Muscle of leg (tissue), 11 donors: ENCODE results near the gene KCNJ4. TPM values are rescaled to one million over a fixed set of nuclear protein-coding genes. Genes with fewer than 3 reads are reported as not detected.
A peak's percentile ranks its signal among the peaks of the same experiment; 100 is the strongest.

ENCODE experiments used
- DNase-seq: peaks from one replicate; pipeline ENCODE4 v3.0.0; 2013
- H3K27ac ChIP-seq: one replicate; pipeline ENCODE4 v1.5.1; 2013; ENCODE audit warnings: mild to moderate bottlenecking, low read length, control low read depth
- H3K27me3 ChIP-seq: one replicate; pipeline ENCODE4 v1.6.1; 2013; ENCODE audit warnings: low read length; ENCODE audit not compliant: control insufficient read depth, insufficient read depth
- H3K36me3 ChIP-seq: one replicate; pipeline ENCODE4 v1.6.1; 2013; ENCODE audit warnings: low read length; ENCODE audit not compliant: control insufficient read depth, insufficient read depth
- H3K4me1 ChIP-seq: one replicate; pipeline ENCODE4 v1.6.1; 2013; ENCODE audit warnings: low read length; ENCODE audit not compliant: control insufficient read depth, insufficient read depth
- H3K4me3 ChIP-seq: one replicate; pipeline ENCODE4 v1.5.1; 2013; ENCODE audit warnings: low read length, control low read depth
- H3K9me3 ChIP-seq: replicated peaks from 2 replicates; pipeline ENCODE4 v1.6.1; 2013; ENCODE audit warnings: low read depth, low read length; ENCODE audit not compliant: control insufficient read depth
- WGBS: methylation state at CpG from one replicate; pipeline ENCODE4 v1.1.5; 2013; ENCODE audit warnings: missing lambda C conversion rate; ENCODE audit not compliant: insufficient coverage; 5-methylcytosine and 5-hydroxymethylcytosine counted together
- polyA plus RNA-seq, 8 donors: library from polyadenylated mRNA; unstranded; fragments of 120-200 nt; gene quantifications; one replicate each; pipeline versions ENCODE4 v1.2.1 to v1.2.3, GENCODE V29; 2013; ENCODE audit warnings: inconsistent platforms in 1 of 8, low replicate concordance in 1 of 8; ENCODE audit not compliant: insufficient read length in 8 of 8, insufficient read depth in 1 of 8
- total RNA-seq: library from RNA; stranded (reverse); fragments of 120-200 nt; gene quantifications from one replicate; pipeline ENCODE4 v1.2.4, GENCODE V29; 2013

Gene KCNJ4
- total and polyA plus RNA-seq, 9 donors: 0.27 to 0.80 (median 0.37) TPM

DNA sequence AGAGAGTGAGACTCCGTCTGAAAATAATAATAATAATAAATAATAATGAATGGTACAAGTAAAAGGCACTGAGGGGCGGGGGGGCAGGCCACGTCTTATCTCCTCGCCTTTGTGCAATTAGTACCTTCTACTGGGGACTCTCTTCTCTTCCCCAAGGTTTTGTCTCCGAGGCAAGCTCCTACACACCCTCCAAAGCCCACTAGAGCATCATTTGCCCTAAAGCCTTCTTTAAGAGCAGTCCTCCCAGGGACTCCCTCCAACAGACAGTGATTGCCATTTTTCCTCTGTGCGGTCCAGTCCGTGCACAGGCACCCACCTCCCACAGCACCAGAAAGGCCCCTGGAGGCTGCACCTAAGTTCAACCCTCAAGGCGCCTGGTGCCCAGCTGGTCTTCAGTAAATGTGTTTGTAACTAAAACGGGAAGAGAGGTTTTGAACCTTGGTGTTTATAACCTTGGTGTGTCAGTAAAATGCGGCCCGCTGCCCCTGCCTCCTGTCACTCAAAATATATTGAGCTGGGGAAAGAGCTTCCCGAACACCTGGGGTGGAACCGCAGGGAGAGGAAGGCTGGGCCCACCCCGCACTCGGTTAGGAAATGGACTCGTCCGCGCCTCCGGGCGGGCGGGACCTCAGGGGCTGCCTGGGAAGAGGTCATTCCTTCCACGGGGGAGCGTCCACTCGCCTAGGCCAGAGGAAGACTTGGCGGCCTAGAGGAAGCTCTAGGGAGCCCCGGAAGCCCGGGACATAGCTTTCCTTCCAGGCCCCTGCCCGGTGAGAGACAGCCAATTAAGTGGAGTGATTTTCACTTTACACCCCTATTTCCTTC is 8.2 kb upstream of the KCNJ4 start:
- Histone ChIP-seq H3K9me3 (no peaks in the 10 kb centered on the region), H3K27ac (no peak overlapping the region), H3K4me1 (peaks cover 40% of the 10 kb centered on the region), H3K36me3 (no peaks in the 10 kb centered on the region), H3K27me3 (peaks cover 82% of the 10 kb centered on the region), H3K4me3 (no peak overlapping the region)
- peak; percentile 68 for DNase-seq
- WGBS: 33% methylated on average over 11 of the region's 28 CpGs

GRCh38 chr22:38461414-38462081 is 6.5 kb upstream of the KCNJ4 start:
- 17% methylated on average over 40 of the region's 51 CpGs for WGBS
- H3K9me3 ChIP-seq: no peaks in the 10 kb centered on the region
- no peak overlapping the region for H3K27ac ChIP-seq
- H3K36me3 ChIP-seq: no peaks in the 10 kb centered on the region
- peak; percentile 92 for DNase-seq
- H3K4me1 ChIP-seq: peaks cover 32% of the 10 kb centered on the region
- no peak overlapping the region for H3K4me3 ChIP-seq
- H3K27me3 ChIP-seq: peaks cover 84% of the 10 kb centered on the region

- DNase-seq: no peak
- Histone ChIP-seq H3K36me3 (no peaks in the 10 kb centered on the region), H3K27ac (no peak overlapping the region), H3K9me3 (no peaks in the 10 kb centered on the region), H3K4me3 (no peak overlapping the region), H3K4me1 (peaks cover 35% of the 10 kb centered on the region), H3K27me3 (peaks cover 84% of the 10 kb centered on the region)
- WGBS: 24% methylated on average over 4 of the region's 9 CpGs
Observed at GRCh38 chr22:38461057-38461413, 6.0 kb upstream of the KCNJ4 start.

DNA sequence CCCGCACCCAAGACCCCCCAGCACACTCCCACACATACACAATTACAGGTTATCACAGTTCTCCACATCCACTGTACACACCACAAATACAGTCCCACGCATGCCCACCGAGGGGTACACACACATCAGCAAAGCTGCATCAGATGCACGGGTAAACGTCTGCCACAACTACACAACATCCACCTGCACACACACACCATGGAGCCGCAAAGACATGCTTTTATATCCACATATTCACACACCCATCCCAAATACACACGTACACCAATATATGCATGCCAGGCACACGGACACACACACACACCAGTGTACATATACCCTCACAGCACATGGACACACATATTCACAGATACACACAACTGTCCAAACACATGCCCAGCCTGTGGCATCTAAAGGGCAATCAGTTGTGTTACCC is 5.4 kb upstream of the KCNJ4 start:
- Histone ChIP-seq H3K4me1 (peaks cover 36% of the 10 kb centered on the region), H3K27me3 (peaks cover 80% of the 10 kb centered on the region), H3K36me3 (no peaks in the 10 kb centered on the region), H3K9me3 (no peaks in the 10 kb centered on the region), H3K4me3 (no peak overlapping the region), H3K27ac (no peak overlapping the region)
- 41% methylated on average over 7 of the region's 8 CpGs for WGBS
- no peak for DNase-seq

DNA sequence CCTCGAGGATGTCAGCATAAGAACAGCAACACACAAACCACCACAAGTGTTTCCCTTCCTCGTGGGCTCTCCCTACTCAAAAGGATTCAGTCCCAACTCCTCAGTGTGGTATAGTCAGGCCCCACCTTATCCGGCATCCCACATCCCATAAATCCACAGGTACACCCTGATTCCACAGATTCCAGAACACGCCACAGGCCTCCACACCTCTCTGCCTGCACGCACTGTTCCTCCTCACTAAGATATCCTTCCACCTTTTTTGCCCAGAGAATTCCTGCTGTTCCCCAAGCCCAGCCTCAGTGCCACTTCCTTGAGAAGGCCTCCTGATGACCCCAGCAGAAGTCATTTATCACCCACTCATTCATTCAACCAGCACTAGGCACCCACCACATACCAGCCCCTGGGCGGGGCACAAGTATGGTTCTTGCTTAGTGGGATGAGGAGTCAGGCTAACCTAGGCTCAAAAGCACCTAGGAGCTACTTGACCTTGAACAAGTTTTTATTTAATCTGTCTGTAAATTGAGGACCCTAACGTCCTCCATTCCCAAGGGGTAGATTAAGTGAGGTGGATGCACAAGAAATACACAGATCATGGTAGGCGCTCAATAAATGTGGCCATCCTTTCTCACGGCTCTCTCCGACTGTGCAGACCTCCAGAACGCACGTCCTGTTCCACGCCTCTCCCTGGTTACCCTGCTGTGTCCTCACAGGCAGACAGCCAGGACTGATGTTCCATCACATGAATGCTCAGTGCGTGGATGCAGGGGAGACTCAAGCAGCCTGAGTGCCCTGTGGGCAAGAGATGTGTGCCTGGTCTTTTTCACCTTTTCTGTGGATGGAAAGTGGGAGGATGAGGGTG is 2.1 kb upstream of the KCNJ4 start:
- peaks cover 40% of the 10 kb centered on the region for H3K4me1 ChIP-seq
- WGBS: 55% methylated on average over 12 of the region's 14 CpGs
- no peak overlapping the region for H3K27ac ChIP-seq
- no peak overlapping the region for H3K4me3 ChIP-seq
- no peak for DNase-seq
- H3K36me3 ChIP-seq: no peaks in the 10 kb centered on the region
- no peaks in the 10 kb centered on the region for H3K9me3 ChIP-seq
- peaks cover 84% of the 10 kb centered on the region for H3K27me3 ChIP-seq

GRCh38 chr22:38456272-38456835 is 1.4 kb upstream of the KCNJ4 start:
- H3K9me3 ChIP-seq: no peaks in the 10 kb centered on the region
- H3K27me3 ChIP-seq: peaks cover 84% of the 10 kb centered on the region
- H3K36me3 ChIP-seq: no peaks in the 10 kb centered on the region
- WGBS: 10% methylated on average over 5 of the region's 17 CpGs
- peaks cover 35% of the 10 kb centered on the region for H3K4me1 ChIP-seq
- no peak overlapping the region for H3K4me3 ChIP-seq
- no peak for DNase-seq
- H3K27ac ChIP-seq: no peak overlapping the region

GRCh38 chr22:38455530-38456271 is 702 bp upstream of the KCNJ4 start:
- Histone ChIP-seq H3K4me1 (peaks cover 32% of the 10 kb centered on the region), H3K36me3 (no peaks in the 10 kb centered on the region), H3K27me3 (peaks cover 85% of the 10 kb centered on the region), H3K9me3 (no peaks in the 10 kb centered on the region), H3K27ac (no peak overlapping the region), H3K4me3 (peak overlapping the region; percentile 22)
- WGBS: under 1% methylated on average over 74 of the region's 90 CpGs
- peak; percentile 65 for DNase-seq

DNA sequence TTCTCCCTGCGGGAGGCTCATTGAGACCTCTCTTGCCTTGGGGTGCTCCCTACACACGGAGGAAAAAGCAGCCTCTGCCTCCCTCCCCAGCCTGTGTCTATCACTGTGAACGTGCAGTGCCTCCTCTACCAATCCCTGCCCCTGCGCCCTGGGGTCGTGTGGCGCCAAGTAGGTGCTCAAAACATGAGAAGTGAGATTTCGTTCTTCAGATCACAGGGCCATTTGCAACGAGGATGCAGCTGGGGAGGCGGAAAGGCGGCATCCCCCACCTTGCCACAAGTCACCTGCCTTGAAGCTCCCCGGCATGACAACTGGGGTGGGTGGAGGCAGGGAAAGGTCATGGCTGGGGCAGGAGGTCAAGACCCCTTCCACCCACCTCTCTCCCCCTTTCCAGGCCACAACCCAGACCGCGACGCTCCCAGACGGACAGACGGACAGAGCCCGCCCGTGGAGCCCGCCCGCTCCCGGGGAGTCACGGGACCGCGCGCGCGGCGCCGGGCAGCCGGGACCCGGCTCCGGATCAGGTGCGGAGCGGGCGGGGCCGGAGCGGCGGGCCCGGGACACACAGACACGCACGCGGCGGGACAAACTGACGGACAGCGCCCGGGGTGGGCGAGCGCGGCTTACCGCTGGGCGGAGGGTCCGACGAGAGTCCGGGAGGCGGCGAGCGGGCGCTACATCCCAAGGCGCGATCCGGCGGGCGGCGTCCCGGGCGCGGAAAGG is 485 bp downstream of the KCNJ4 start:
- DNase-seq: no peak
- Histone ChIP-seq H3K36me3 (no peaks in the 10 kb centered on the region), H3K27me3 (peaks cover 85% of the 10 kb centered on the region), H3K27ac (no peak overlapping the region), H3K4me1 (peaks cover 33% of the 10 kb centered on the region), H3K9me3 (no peaks in the 10 kb centered on the region), H3K4me3 (no peak overlapping the region)
- WGBS: 1% methylated on average over 56 of the region's 67 CpGs

- Histone ChIP-seq H3K9me3 (no peaks in the 10 kb centered on the region), H3K4me3 (no peak overlapping the region), H3K4me1 (peaks cover 34% of the 10 kb centered on the region), H3K36me3 (no peaks in the 10 kb centered on the region), H3K27me3 (peaks cover 84% of the 10 kb centered on the region), H3K27ac (no peak overlapping the region)
- 0% methylated on average over 1 of the region's 3 CpGs for WGBS
- DNase-seq: no peak
Observed at GRCh38 chr22:38453996-38454352, 1.0 kb downstream of the KCNJ4 start.
